IMR-90 (cell line): ENCODE measurements around the gene C16orf86. TPM values are rescaled to one million over a fixed set of nuclear protein-coding genes. Genes with fewer than 3 reads are reported as not detected.

Source experiments
- ATAC-seq: fragments of 200-7000 bp; cut with Tn5 transposase; 2 replicates; pipeline ENCODE4 v1.9.1; 2020; ENCODE audit warnings: low read depth, mild to moderate bottlenecking, moderate library complexity
- BruUV-seq: library from RNA; stranded (reverse); fragments of 400-500 nt; replicated peaks from 2 replicates; lab custom pipeline; 2021; lab: Mats Ljungman, UMichigan
- CTCF ChIA-PET: fragments of 300-600 bp; formaldehyde crosslinking; extraction: SDS; loops from one replicate; lab custom pipeline; 2021; ENCODE audit warnings: antibody characterized with exemption; lab: Yijun Ruan, JAX
- POLR2A ChIA-PET: fragments of 300-600 bp; sonication (Branson Sonifier 250); formaldehyde crosslinking; loops from one replicate; lab custom pipeline; 2022; ENCODE audit warnings: antibody characterized with exemption; ENCODE audit not compliant: unreplicated experiment; lab: Charles Lee
- DNase-seq: peaks from one replicate; pipeline ENCODE4 v3.0.0; 2013
- H2AFZ ChIP-seq: replicated peaks from 2 replicates; pipeline ENCODE3; 2013; ENCODE audit warnings: low read length, mild to moderate bottlenecking; ENCODE audit not compliant: poor library complexity
- H2AK5ac ChIP-seq: 2 replicates; pipeline ENCODE4 v1.6.1; 2013; ENCODE audit warnings: low read depth, low read length, inconsistent platforms
- H2AK9ac ChIP-seq: replicated peaks from 2 replicates; pipeline ENCODE3; 2013; ENCODE audit warnings: mild to moderate bottlenecking, low read depth, low read length, moderate library complexity; ENCODE audit not compliant: poor library complexity
- H2BK120ac ChIP-seq: 2 replicates; pipeline ENCODE4 v1.6.1; 2013; ENCODE audit warnings: low read depth, low read length, inconsistent platforms
- H2BK15ac ChIP-seq: 3 replicates; pipeline ENCODE4 v1.6.1; 2013; ENCODE audit warnings: low read depth, low read length, inconsistent platforms
- H2BK20ac ChIP-seq: 2 replicates; pipeline ENCODE4 v1.6.1; 2013; ENCODE audit warnings: low read depth, mild to moderate bottlenecking, inconsistent platforms, low read length, moderate library complexity
- H2BK5ac ChIP-seq: 2 replicates; pipeline ENCODE4 v1.6.1; 2013; ENCODE audit warnings: mild to moderate bottlenecking, low read depth, low read length, inconsistent platforms; ENCODE audit not compliant: poor library complexity, severe bottlenecking
- H3K14ac ChIP-seq: replicated peaks from 2 replicates; pipeline ENCODE4 v1.6.1; 2013; ENCODE audit warnings: low read depth, low read length, inconsistent platforms
- H3K18ac ChIP-seq: 2 replicates; pipeline ENCODE4 v1.6.1; 2013; ENCODE audit warnings: low read depth, low read length, control low read depth
- H3K23ac ChIP-seq: 2 replicates; pipeline ENCODE4 v1.6.1; 2013; ENCODE audit warnings: low read depth, low read length, inconsistent platforms
- H3K27ac ChIP-seq: 2 replicates; pipeline ENCODE4 v1.5.1; 2013; ENCODE audit warnings: mild to moderate bottlenecking, control low read depth, low read length; ENCODE audit not compliant: insufficient read depth
- H3K27me3 ChIP-seq: 2 replicates; pipeline ENCODE4 v1.6.1; 2013; ENCODE audit warnings: low read length; ENCODE audit not compliant: control insufficient read depth, insufficient read depth
- H3K36me3 ChIP-seq: 2 replicates; pipeline ENCODE4 v1.6.1; 2013; ENCODE audit warnings: low read length, mixed read lengths; ENCODE audit not compliant: control insufficient read depth, insufficient read depth
- H3K4ac ChIP-seq: 2 replicates; pipeline ENCODE4 v1.6.1; 2013; ENCODE audit warnings: low read depth, low read length, inconsistent platforms
- H3K4me1 ChIP-seq: 2 replicates; pipeline ENCODE4 v1.6.1; 2013; ENCODE audit warnings: low read length, mixed read lengths; ENCODE audit not compliant: control insufficient read depth, insufficient read depth
- H3K4me2 ChIP-seq: 2 replicates; pipeline ENCODE4 v1.6.1; 2013; ENCODE audit warnings: low read depth, mild to moderate bottlenecking, control low read depth, low read length, moderate library complexity
- H3K4me3 ChIP-seq: 2 replicates; pipeline ENCODE4 v1.5.1; 2013; ENCODE audit warnings: low read depth, mild to moderate bottlenecking, control low read depth, low read length, moderate library complexity; ENCODE audit not compliant: insufficient read depth
- H3K56ac ChIP-seq: 2 replicates; pipeline ENCODE4 v1.6.1; 2013; ENCODE audit warnings: low read length, inconsistent platforms; ENCODE audit not compliant: insufficient read depth; ENCODE audit errors: extremely low read depth
- H3K79me1 ChIP-seq, 2 experiments: 2 replicates each; pipeline ENCODE4 v1.6.1; 2013; ENCODE audit warnings: low read length in 2 of 2, inconsistent platforms in 1 of 2, low read depth in 1 of 2
- H3K9ac ChIP-seq: 2 replicates; pipeline ENCODE4 v1.6.1; 2013; ENCODE audit warnings: low read depth, low read length, control low read depth
- H3K9me1 ChIP-seq: 2 replicates; pipeline ENCODE4 v1.6.1; 2013; ENCODE audit warnings: low read length, inconsistent platforms; ENCODE audit not compliant: insufficient read depth
- H3K9me3 ChIP-seq: 2 replicates; pipeline ENCODE4 v1.6.1; 2013; ENCODE audit warnings: low read length; ENCODE audit not compliant: control insufficient read depth, insufficient read depth
- H4K20me1 ChIP-seq: 2 replicates; pipeline ENCODE4 v1.6.1; 2013; ENCODE audit warnings: low read length, inconsistent platforms; ENCODE audit not compliant: insufficient read depth
- H4K5ac ChIP-seq: 2 replicates; pipeline ENCODE4 v1.6.1; 2013; ENCODE audit warnings: mild to moderate bottlenecking, low read depth, low read length, control low read depth
- H4K8ac ChIP-seq, 2 experiments: 2 replicates each; pipeline ENCODE4 v1.6.1; 2013; ENCODE audit warnings: low read depth in 2 of 2, low read length in 2 of 2, control low read depth in 1 of 2, inconsistent platforms in 1 of 2
- H4K91ac ChIP-seq: 2 replicates; pipeline ENCODE4 v1.6.1; 2013; ENCODE audit warnings: low read depth, low read length, inconsistent platforms; ENCODE audit not compliant: insufficient read depth
- CEBPB ChIP-seq: IDR thresholded peaks from 2 replicates; pipeline ENCODE4 v1.6.1; 2012; ENCODE audit warnings: low read depth, low read length, improper control_type of control experiment
- MAZ ChIP-seq: IDR thresholded peaks from 2 replicates; pipeline ENCODE4 v1.6.1; 2012; ENCODE audit warnings: low read depth, mild to moderate bottlenecking, low read length, improper control_type of control experiment, moderate library complexity, borderline replicate concordance
- RAD21 ChIP-seq: IDR thresholded peaks from 2 replicates; pipeline ENCODE4 v1.6.1; 2012; ENCODE audit warnings: low read length, improper control_type of control experiment
- WGBS, 2 experiments: methylation state at CpG; one replicate each; pipeline versions ENCODE4 v1.1.5 to v1.1.7; 2013; ENCODE audit warnings: missing lambda C conversion rate in 2 of 2; ENCODE audit not compliant: insufficient read length in 1 of 2; ENCODE audit errors: extremely low coverage in 2 of 2; 5-methylcytosine and 5-hydroxymethylcytosine counted together
- dilution Hi-C: fragments of 300-500 bp; cut with HindIII; formaldehyde crosslinking; loops from one replicate; pipeline ENCODE4 v1.14.3; 2018; ENCODE audit warnings: low sequenced_read_pairs; ENCODE audit not compliant: unreplicated experiment
- in situ Hi-C: fragments of 300-500 bp; cut with MboI; formaldehyde crosslinking; loops from 3 replicates; pipeline ENCODE4 v1.14.3; 2019; ENCODE audit warnings: low sequenced_read_pairs, inconsistent platforms, mixed read lengths
- intact Hi-C: fragments of 100-400 bp; cut with micrococcal nuclease; formaldehyde crosslinking; loops from 2 replicates; pipeline ENCODE4 v1.10.0; 2022
- polyA plus RNA-seq, 3 experiments: library from polyadenylated mRNA; depleted of rRNA; stranded (reverse); fragments of >200 nt; gene quantifications; 2 replicates each; pipeline ENCODE4 v1.2.3, GENCODE V29; 2012; ENCODE audit warnings: low replicate concordance in 1 of 3
- total RNA-seq: library from RNA; depleted of rRNA; stranded (reverse); fragments of >200 nt; gene quantifications from 2 replicates; pipeline ENCODE4 v1.2.3, GENCODE V29; 2012

C16orf86 gene
- total and polyA plus RNA-seq, 2 of the 4 experiments (the other 2 are of a cell fraction): 0.54 to 0.70 TPM

GRCh38 chr16:67704110-67704509 lies 37.5 kb downstream of the C16orf86 start:
- Histone ChIP-seq H2BK15ac (no peak overlapping the region), H3K27me3 (no peaks in the 10 kb centered on the region), H4K91ac (no peak overlapping the region), H3K79me1 (peaks cover 4 to 50% of the 10 kb centered on the region in 2 experiments), H2AK9ac (no peak overlapping the region), H3K4ac (no peak overlapping the region), H2BK120ac (no peak overlapping the region), H3K23ac (no peak overlapping the region), H3K36me3 (no peaks in the 10 kb centered on the region), H2AFZ (no peak overlapping the region), H3K27ac (no peak overlapping the region), H3K4me2 (no peak overlapping the region), H3K4me3 (no peak overlapping the region), H3K9me1 (peaks cover 9% of the 10 kb centered on the region), H3K18ac (no peak overlapping the region), H3K14ac (no peak overlapping the region), H4K5ac (no peak overlapping the region), H3K9me3 (no peaks in the 10 kb centered on the region), H2BK20ac (no peak overlapping the region), H3K9ac (no peak overlapping the region), H3K56ac (no peak overlapping the region), H2AK5ac (no peak overlapping the region), H2BK5ac (no peak overlapping the region), H3K4me1 (peaks cover 4% of the 10 kb centered on the region; the same call in 1 of the 2 replicates), H4K8ac (no peak overlapping the region), H4K20me1 (peaks cover 24% of the 10 kb centered on the region; the same call in 1 of the 2 replicates)
- DNase-seq (no peak), ATAC-seq (no peak)
- no peak for TF ChIP-seq MAZ
- no peak for TF ChIP-seq CEBPB
- no peak for TF ChIP-seq RAD21
- WGBS, 2 experiments: no CpG with 5 or more reads among the region's 5 CpGs
- in situ Hi-C loops (no loop called here), dilution Hi-C loops (no loop called here), intact Hi-C loops (no loop called here)
- no TSS peak for BruUV-seq
- ChIA-PET POLR2A (no interaction called here), CTCF (no interaction called here)
